D341Med (cell line): ENCODE measurements around the gene CFAP141.
"Not testable (repeated sequence)": the region's sequence is repeated elsewhere in the genome, so short reads cannot be mapped to it uniquely, and the experiment has no call there.

ENCODE experiments used
- DNase-seq: peaks from one replicate; pipeline ENCODE4 v3.0.0; 2012; ENCODE audit warnings: low spot score

CFAP141 gene

DNA sequence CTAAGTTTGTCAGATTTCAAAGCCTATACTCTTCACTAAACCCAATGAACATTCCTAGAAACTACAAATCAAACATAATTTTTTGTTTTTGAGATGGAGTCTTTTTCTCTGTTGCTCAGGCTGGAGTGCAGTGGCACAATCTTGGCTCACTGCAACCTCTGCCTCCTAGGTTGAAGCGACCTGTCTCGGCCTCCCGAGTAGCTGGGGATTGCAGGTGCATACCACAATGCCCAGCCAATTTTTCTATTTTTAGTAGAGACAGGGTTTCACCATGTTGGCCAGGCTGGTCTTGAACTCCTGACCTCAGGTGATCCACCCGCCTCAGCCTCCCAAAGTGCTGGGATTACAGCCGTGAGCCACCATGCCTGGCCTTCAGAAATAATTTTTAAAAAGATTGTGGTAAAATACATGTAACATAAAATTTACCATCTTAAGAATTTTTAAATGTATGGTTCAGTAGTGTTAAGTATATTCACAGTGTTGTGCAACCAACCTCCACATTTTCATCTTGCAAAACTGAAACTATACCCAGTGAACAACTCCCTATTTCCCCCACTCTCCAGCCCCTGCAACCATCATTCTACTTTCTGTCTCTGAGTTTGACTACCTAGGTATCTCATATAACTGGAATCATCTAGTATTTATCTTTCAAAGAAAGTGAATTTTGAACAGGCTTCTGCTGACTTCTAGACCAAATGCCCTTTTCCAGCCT lies 2.7 kb upstream of the CFAP141 start:
- no peak for DNase-seq

DNA sequence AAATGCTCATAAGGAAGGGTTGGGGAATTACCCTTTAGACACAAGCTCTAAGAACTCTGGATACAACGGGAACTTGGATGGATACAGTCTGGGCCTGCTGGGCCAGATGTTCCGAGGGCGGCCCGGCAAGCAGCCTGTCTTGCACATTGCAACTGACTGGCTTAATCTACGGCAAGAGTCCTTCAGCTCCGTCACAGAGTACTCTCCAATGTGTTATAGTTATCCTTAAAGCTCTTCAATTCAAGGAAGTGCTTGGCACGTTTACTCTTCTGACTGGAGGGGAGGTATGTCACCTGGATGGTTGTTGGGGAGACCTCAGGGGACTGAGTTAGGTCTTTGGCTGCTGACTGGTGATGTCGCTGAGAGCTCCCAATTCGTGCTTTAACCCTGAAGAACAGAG lies 1.1 kb upstream of the CFAP141 start:
- DNase-seq = no peak

DNA sequence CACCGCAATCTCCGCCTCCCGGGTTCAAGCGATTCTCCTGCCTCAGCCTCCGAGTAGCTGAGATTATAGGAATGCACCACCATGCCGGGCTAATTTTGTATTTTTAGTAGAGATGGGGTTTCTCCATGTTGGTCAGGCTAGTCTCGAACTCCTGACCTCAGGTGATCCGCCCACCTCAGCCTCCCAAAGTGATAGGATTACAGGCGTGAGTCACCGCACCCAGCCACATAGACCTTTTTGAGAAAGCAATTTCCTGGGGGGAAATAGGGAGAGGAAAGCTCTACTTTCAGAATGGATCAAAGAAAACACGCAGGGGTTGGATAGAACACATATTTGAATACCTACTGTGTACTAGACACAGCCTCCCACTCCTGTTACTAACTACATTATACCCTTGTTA lies 355 bp downstream of the CFAP141 start:
- DNase-seq = not testable (repeated sequence)

DNA sequence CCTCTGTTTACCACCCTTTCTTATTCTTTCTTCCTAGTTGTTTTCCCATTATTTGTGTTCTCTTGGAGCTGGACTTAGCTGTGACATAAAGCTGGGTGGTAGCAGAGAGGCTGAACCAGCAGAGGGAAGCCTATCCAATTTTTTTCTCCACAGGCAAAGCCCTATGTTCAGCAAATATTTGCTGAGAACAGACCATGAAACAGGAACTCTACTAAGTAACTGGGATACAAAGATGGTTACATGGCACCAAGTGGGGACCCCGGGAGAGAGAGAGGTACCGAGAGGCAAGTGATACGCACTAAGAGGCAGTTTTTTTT lies 6.6 kb downstream of the CFAP141 start:
- DNase-seq = no peak

DNA sequence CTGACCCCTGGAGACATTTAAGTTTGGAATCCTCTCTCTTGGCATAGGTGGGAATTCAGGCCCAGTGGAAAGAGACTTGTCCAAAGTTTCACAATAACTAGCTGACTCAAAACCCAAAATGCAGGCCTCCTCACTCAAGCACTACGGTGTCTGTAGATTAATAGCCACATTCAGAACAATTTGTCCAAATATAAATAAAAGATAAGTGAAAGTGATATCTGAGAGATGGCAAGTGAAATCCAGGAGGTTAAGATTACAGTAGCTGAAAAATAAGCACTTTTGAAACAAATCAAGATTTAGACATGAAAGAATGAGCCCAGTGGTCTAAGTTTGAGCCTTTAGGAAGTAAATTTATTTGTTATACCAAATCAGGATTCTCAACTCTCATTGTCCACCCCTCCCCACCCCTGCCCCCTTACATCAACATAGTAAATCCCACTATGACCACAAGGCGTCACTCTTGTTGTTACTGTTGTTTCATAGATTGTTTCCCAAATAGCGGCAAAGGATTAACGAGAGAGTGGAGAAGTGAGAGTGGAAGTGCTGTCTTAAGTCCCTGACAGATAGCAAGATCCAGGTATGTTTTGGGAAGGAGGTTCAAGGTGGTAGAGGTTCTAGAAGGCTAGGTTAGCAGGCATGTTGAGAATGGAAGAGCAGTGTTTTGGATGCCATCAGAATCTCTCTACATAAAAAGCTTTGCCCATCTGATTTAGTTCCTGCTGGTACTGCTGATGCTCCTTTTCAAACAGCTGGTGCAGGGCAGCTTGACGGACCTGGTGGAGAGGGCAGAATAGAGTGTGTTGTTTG lies 7.2 kb downstream of the CFAP141 start:
- peak; percentile 76 for DNase-seq

DNA sequence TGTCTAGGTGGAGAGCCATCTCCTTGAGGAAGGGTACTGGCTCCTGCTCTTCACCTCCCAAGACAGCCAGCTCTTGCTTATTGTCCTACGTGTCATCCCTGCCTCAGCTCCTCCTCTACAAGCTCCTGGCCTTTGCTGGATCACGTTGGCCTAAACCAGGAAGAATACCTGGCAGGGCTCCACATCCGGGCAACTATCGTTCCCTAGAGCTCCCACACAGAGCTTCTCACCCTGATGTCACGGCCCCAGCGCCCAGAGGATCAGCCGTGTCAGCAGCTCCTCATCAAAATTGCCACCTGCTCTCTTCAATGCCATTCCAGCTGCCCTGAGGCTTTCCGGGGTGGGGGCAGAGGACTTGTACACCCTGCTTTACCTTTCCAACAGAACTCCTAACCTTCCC lies 12.3 kb downstream of the CFAP141 start:
- no peak for DNase-seq

DNA sequence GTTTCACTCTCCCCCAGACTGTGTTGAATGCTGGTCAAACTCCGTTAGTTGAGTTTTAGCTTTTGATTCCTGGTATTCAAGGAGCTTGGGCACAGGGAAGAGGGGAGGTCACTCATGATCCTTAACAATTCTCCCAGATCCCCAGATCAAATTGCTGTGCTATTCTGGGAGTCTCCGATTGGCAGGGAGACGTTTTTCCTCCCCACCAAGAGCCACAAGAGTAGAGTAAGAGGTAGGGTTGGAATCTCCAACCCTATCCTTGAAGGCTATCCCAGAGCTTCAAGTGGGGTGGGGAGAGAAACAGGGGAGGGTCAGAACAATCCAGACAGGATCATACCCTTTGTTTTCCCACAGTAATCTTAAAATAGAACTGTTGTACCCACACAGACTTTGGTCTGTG lies 13.7 kb downstream of the CFAP141 start:
- no peak for DNase-seq

DNA sequence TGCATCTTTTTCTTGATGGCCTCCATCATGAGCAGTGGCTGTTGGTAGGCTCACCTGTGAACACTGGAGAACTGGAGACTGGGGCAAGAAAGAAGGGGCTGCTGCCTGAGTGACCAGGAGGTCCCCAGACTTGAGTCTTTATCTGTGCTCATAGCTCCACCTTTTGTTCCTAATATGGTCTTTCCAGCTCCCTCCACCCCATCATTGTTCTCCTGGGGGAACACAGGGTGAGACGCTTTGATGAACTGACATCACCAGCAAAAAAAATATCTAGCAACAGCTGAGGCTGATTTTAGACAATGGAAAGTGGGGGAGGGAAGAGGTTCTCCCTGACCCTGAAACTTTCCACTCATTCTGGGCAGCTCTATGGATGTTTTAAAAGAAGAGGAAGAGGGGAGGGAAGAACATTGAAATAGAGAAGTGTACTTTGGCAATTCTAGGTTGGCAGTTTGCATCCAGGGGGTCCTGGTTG lies 14.1 kb downstream of the CFAP141 start, which contains the start of gene TPM3:
TPM3 (minus strand) TSS at position 111 of the 472 bp plus-strand sequence; CDS start at position 29, 82 bp downstream.
- DNase-seq = no peak

DNA sequence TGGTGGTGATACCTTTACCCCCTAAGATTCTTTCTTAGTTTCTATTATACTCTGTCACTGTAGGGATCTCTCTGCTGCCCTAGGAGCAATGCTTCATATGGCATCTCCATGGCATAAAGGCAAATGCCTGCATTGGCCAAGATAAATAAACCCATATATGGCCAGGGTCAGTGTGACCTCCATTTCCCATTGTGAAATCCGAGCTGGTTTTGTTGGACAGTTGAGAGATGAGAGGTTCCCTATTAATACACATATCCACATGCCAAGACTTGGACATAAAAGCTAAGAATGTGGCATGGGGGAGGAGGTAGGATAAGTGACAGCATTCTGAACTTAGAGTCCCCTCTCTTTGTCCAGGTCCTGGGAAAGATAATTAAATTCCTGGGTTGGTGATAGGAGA lies 15.6 kb downstream of the CFAP141 start:
- no peak for DNase-seq

DNA sequence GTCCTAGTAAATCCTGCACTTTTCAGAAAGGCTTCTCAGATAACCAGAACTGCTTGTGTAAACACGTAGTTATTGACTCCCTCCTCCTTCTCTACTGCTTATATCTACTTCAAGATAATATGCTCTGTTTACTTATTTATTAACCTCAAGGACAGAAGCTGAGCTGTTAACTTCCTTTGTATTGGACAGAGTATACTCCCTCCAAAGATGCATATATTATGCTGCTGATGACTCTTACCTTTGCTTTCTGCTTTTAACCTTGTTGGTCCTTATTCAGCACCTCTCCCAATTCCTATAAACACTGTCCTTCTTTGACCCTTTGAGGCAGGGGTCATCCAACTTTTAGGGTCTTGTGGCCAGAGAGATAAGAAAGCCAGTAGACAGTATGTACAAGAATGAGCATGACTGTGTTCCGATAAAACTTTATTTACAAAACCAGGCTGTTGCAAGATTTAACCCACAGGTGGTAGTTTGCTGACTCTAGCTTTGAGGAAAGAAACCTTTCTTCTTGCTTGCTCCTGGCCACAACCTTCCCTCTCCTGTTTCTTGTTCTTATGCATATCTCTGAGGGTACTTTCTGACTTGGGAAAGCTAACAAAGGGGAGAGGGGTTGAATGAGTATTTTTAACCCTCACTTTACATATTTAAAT lies 19.2 kb downstream of the CFAP141 start:
- DNase-seq = no peak

DNA sequence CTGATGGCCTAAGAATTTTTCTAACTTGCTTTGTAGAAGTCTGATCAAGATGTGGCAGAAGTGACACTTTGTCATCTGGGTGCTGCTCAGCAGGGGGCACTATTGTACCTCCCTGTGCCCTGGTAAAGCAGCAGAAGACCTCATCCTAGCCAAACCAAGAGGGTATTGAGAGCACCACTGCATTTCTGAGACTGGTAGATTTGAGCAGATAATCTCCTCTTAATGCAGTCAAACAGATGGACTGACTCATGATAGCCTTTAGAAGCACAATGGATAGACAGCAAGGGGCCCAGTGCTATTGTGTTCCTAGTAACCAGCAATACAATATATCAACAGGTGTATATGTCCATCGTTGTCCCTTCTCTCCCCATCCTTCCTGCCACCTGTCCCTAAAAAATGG lies 20.0 kb downstream of the CFAP141 start:
- peak; percentile 84 for DNase-seq

DNA sequence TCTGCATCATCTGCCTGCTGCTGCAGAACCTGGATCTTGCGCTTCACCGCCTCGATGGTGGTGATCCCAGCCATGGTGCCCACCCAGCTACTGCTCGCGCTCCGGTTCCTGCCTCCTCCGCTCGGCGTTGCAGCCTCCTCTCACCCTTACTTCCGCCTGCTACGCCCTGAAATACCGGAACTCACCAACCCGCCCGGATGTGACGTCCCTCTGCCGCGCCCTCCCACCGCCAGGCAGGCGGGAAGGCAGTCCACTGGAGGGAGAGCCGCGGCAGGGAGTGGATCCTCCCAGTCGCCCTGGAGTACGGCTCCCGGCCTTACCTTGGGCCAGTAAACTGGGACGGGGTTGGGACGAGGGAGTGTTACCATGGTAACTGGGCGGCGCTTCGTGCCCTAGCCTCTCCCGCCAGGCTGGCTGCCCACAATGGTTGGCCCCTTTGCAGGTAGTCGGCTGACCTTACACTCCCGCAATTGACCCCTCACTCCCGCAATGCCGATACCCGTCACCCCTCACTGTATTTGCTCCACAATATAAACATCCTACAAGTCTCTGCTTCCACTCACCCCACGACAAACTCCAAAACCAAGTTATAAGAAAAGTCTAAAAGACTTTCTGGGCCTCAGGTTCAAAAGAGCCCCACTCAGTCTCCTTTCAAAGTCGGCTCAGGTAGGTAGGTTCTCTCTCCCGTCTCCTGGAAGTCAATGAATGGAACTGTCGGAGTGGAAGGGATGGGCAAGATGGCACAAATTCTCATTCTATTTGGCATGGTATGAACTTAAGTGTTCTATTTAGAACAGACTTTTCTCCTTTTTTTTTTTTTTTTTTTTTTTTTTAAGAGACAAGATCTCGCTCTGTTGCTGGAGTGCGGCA lies 22.9 kb downstream of the CFAP141 start:
- peak; percentile 98 for DNase-seq

DNA sequence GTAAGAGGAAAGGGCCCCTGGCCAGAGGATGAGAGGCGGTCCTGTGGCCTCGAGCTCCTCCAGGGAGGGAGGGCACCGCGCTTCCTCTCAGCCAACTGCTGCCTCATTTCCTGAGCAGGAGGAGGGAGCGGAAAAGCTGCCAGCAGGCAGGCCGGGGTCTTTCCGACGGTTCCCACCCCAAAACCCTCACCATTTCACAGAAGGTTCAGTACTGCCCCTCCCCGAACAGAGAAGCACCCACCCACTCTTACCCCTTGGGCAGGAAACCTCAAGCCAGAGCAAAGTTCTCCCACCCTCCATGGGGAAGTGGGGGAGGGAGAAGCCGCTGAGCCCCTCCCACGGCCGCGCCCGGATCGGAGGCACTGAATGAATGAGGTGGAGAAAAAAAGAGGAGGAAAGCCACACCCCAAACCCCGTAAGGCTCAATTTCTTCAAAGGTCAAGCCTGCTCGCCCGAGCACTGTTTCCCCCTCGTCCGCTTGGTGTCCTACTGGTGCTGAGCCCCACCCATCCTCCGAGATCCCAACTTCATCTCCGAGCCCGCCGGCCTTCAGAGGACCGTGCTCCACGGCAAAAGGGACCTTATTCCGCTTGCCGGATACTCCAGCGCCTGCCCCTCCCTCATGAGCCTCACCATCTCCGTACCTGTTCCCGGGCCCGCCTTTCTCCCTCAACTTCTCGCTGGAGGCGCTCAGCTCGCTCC lies 23.6 kb downstream of the CFAP141 start:
- peak; percentile 65 for DNase-seq

DNA sequence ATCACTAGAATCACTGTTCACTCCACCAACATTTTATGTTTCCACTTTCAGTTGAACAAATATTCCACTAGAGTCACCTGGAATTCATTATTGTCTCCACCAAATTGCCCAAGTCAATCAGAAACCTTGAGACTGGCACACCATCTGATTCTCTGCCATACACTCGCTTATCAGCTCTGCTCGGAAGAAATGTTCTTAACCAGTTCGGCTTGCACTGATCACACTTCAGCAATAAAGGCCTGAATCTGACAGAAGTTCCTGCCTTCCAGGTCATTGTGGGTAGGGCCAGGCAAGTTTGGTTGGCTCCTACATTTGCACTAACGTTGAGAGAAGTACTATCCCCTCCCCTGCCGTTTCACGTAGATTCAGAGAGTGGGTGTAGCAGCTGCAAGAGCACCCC lies 24.2 kb downstream of the CFAP141 start:
- DNase-seq = no peak

DNA sequence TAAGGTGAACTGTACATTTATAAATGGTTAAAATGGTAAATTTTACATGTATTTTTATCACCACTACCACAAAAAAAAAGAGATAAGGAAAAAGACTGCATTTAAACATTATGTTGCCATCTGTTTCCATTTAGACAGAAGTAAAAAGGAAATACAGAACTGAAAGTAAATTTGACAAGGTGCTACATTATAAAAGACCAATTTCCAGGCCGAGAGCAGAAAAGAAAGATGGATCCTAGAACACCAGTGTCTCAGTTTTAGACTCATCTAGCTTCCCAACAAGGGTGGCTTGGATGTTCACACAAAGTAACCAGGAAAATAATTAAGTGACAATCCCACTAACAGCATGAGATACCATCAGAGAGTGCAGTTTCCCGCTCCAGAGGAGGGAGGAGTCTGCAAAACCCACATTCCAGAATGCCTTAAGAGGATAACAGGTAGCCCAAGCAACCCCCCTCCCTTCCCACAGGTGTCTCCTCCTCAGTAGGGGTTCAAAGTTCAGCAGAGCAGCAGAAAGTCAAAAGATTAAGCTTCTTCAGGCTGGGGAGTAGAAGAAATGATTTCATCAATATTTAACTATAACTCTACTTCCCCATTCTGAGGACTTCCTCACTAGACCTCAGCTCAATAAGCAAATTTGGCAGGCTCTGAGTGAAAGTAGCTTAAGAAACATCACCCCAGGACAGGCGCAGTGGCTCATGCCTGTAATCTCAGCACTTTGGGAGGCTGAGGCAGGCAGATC lies 26.0 kb downstream of the CFAP141 start:
- no peak for DNase-seq

DNA sequence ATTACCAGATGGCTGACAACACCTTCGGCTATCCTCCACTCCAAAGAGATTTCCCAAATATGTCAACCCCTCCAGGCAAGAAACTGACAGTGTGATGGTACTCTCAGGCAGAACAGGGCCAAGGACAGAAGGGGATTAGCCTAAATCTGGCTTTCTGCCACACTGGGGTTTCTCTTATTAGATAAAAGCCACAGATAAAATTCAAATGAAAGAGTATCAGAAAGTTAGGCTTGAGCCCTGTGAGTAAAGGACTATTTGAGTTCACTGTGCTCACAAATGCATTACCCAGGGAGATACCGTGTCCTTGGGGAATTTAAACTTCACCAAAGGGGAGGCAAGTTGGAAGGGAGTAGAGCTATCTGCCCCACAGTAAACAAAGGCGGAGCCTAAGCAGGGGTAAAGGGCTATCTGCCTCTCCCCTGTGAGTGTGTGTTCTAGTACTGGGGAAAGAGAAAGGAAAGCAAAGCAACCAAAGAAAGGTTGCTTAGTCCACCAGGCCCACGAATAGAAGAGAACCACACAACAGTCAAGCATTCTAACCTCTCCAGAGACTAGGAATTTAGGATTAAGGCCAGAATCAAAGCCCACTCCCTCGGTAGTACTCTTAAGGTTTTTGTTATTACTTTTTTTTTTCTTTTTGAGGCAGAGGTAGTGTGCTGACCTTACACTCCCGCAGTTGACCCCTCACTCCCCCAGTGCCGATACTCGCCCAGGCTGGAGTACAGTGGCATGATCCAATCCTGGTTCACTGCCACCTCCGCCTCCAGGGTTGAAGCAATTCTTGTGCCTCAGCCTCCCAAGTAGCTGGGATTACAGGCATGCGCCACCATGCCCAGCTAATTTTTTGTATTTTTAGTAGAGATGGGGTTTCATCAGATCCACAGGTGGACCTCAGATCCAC lies 27.0 kb downstream of the CFAP141 start:
- peak; percentile 70 for DNase-seq

DNA sequence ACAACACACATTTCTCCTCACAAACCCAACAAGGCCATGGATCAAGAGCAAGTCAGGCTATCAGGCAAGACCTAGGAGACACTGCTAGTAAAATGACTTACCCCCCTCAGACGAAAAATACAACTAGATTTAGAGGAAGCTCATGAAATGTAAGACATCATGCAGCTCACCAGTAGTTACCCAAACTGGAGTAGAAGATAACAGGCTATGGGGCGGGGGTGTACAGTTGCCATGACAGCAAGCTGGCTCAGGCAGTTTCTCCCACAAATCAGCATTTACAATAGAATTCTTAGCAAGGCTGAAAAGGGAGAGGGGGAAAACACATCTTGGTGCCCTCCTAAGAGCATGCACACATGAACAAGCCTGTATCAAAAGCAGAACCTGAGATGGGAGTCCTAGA lies 28.1 kb downstream of the CFAP141 start:
- no peak for DNase-seq

DNA sequence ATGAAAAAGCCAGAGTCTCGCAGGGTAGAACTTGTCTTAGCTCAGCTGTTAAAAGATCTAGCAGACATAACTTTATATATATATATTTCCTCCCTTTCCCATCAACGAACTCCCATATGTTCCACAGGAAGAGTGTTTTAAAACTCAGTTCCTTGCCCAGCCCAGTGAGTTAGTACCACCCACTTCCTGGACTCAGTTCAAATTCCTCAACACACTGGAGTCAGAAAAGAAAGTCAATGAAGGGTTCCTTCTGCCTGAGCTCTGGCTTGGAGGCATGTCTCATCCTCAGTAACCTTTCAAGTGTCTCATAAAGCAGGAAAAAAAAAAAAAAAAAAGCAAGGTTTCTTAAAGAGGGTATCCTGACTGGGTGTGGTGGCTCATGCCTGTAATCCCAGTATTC lies 29.8 kb downstream of the CFAP141 start:
- no peak for DNase-seq

DNA sequence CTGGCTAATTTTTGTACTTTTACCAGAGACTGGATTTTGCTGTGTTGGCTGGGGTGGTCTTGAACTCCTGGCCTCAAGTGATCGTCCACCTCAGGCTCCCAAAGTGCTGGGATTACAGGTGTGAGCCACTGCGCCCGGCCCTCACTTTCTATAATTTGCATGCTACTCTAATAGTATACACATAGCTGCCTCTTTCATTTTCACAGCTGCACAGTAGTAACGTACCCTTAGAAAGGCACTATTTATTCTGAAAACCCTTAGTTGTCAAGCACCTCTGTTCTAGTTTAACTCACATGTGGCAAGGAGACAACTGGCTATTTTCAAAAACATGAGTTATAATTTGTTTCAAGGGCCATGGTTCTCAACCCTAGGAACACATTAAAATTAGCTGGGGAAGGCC lies 31.5 kb downstream of the CFAP141 start:
- no peak for DNase-seq

DNA sequence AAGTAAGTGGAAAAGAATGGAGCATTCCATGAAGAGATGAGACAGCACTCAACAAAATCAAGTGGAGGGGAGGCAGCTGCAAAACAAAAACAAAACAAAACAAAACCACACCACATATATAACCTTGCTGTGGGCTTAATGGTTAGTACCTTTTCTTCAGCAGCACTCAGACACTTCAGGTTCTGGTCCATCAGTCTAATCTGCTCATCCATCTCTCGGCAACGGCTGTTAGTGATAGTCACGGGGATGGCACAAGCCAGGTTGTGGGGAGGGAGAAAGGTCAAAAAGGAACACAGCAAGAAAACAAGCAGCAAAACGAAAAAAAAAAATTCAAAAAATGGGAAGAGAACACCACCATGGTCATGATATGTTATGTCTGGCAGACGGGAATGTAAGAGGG lies 34.3 kb downstream of the CFAP141 start:
- DNase-seq = no peak
